K562 (cell line): ENCODE results near the gene EFHC1. TPM values are rescaled to one million over a fixed set of nuclear protein-coding genes. Genes with fewer than 3 reads are reported as not detected.

ENCODE experiments used
- KDM1A ChIP-seq, 2 experiments: fragments of 450-650 bp; IDR thresholded peaks; 2 replicates each; pipeline ENCODE4 v1.6.1; 2016; ENCODE audit warnings: mild to moderate bottlenecking in 2 of 2
- KDM4B ChIP-seq, 2 experiments: fragments of 450-650 bp in 1 of 2; sonication (generic) in 1 of 2; IDR thresholded peaks; 2 replicates each; pipeline ENCODE4 v1.6.1; 2016 to 2017; ENCODE audit warnings: borderline replicate concordance in 2 of 2, antibody characterized with exemption in 1 of 2, low read depth in 1 of 2, mild to moderate bottlenecking in 1 of 2
- MTA3 ChIP-seq: fragments of 450-650 bp; formaldehyde crosslinking; IDR thresholded peaks from 2 replicates; pipeline ENCODE4 v1.6.1; 2017; ENCODE audit warnings: mild to moderate bottlenecking, borderline replicate concordance
- NFE2L1 ChIP-seq: fragments of 450-650 bp; IDR thresholded peaks from 2 replicates; pipeline ENCODE4 v1.6.1; 2016; ENCODE audit warnings: missing genetic modification characterization, low read depth, mild to moderate bottlenecking, missing compliant biosample characterization, moderate library complexity, borderline replicate concordance
- SMAD2 ChIP-seq: fragments of 150-350 bp; IDR thresholded peaks from 2 replicates; pipeline ENCODE4 v1.6.1; 2014; ENCODE audit warnings: low read depth, mild to moderate bottlenecking, low read length
- SP1 ChIP-seq: sonication (generic); formaldehyde crosslinking; IDR thresholded peaks from 2 replicates; pipeline ENCODE4 v1.8.1; 2022; ENCODE audit warnings: mild to moderate bottlenecking, missing genetic modification reagents
- TAF7 ChIP-seq: fragments of 450-650 bp; IDR thresholded peaks from 2 replicates; pipeline ENCODE4 v1.6.1; 2016; ENCODE audit warnings: missing genetic modification characterization, missing compliant biosample characterization
- TBL1XR1 ChIP-seq, 2 experiments: IDR thresholded peaks; 2 replicates each; pipeline ENCODE4 v1.6.1; 2012; ENCODE audit warnings: improper control_type of control experiment in 2 of 2, low read length in 2 of 2, mild to moderate bottlenecking in 1 of 2
- TOE1 ChIP-seq, 2 experiments: fragments of 450-650 bp in 1 of 2; sonication (generic) in 1 of 2; formaldehyde crosslinking in 1 of 2; IDR thresholded peaks; 2 replicates each; pipeline versions ENCODE4 v1.7.1 to v1.8.0; 2016 to 2022; ENCODE audit warnings: borderline replicate concordance in 2 of 2, mild to moderate bottlenecking in 2 of 2, antibody characterized with exemption in 1 of 2, inconsistent platforms in 1 of 2, low read depth in 1 of 2, missing genetic modification reagents in 1 of 2, moderate library complexity in 1 of 2
- ZC3H8 ChIP-seq: fragments of 450-650 bp; IDR thresholded peaks from 2 replicates; pipeline ENCODE4 v1.6.1; 2017
- ZNF232 ChIP-seq: sonication (generic); formaldehyde crosslinking; IDR thresholded peaks from 2 replicates; pipeline ENCODE4 v1.8.0; 2022; ENCODE audit warnings: mild to moderate bottlenecking, missing genetic modification reagents
- ZNF354B ChIP-seq: fragments of 250-450 bp; sonication (Bioruptor Pico); IDR thresholded peaks from 2 replicates; pipeline ENCODE4 v1.4.0; 2020
- ZNF644 ChIP-seq: fragments of 200-800 bp; sonication (Bioruptor generic); IDR thresholded peaks from 2 replicates; pipeline ENCODE4 v1.6.1; 2016; ENCODE audit warnings: low read depth, missing genetic modification characterization, missing compliant biosample characterization
- ZNF696 ChIP-seq: fragments of 250-450 bp; sonication (Bioruptor Pico); conservative IDR thresholded peaks from 2 replicates; pipeline ENCODE4 v1.4.0; 2020; ENCODE audit warnings: mild to moderate bottlenecking, moderate library complexity
- polyA plus RNA-seq, 8 experiments: library from polyadenylated mRNA; depleted of rRNA in 4 of 8; stranded (reverse) in 5 of 8; unstranded in 3 of 8; fragments of >200 nt; fragmentation: Nextera tagmentation in 2 of 8; fragmentation: Illumina TruSeq in 1 of 8; extraction: Ambion mirVana in 2 of 8; extraction: Trizol in 1 of 8; gene quantifications; 2 replicates each; pipeline versions ENCODE4 v1.2.1 to v1.2.3, GENCODE V29; 2011 to 2014; ENCODE audit warnings: inconsistent platforms in 1 of 8, missing spikeins in 1 of 8
- total RNA-seq, 7 experiments: library from RNA; depleted of rRNA in 6 of 7; stranded (reverse); fragments of >200 nt in 6 of 7; fragmentation: Illumina TruSeq in 2 of 7; extraction: Trizol in 2 of 7; gene quantifications; 2 replicates each; pipeline versions ENCODE4 v1.2.1 to v1.2.3, GENCODE V29; 2011 to 2021; ENCODE audit warnings: low replicate concordance in 1 of 7
- TF ChIP-seq, protein P1 (sequence below): fragments of 450-650 bp; IDR thresholded peaks from 2 replicates; pipeline ENCODE4 v1.6.1; 2018; ENCODE audit not compliant: partially characterized antibody
- TF ChIP-seq, protein P2 (sequence below), 2 experiments: fragments of 450-650 bp; IDR thresholded peaks; 2 replicates each; pipeline ENCODE4 v1.6.1; 2016
- TF ChIP-seq, protein P3 (sequence below): fragments of 250-450 bp; sonication (Bioruptor Pico); IDR thresholded peaks from 2 replicates; pipeline ENCODE4 v1.5.0; 2020; ENCODE audit warnings: mild to moderate bottlenecking
- TF ChIP-seq, protein P4 (sequence below): fragments of 250-450 bp; sonication (Bioruptor Pico); IDR thresholded peaks from 2 replicates; pipeline ENCODE4 v1.4.0; 2020; ENCODE audit warnings: mild to moderate bottlenecking, moderate library complexity

Gene EFHC1
- total and polyA plus RNA-seq, 9 of the 15 experiments (the other 6 are each of a cell fraction or from before 2014, with no cell fraction given): 9.5 to 31.0 (median 14.9) TPM

DNA sequence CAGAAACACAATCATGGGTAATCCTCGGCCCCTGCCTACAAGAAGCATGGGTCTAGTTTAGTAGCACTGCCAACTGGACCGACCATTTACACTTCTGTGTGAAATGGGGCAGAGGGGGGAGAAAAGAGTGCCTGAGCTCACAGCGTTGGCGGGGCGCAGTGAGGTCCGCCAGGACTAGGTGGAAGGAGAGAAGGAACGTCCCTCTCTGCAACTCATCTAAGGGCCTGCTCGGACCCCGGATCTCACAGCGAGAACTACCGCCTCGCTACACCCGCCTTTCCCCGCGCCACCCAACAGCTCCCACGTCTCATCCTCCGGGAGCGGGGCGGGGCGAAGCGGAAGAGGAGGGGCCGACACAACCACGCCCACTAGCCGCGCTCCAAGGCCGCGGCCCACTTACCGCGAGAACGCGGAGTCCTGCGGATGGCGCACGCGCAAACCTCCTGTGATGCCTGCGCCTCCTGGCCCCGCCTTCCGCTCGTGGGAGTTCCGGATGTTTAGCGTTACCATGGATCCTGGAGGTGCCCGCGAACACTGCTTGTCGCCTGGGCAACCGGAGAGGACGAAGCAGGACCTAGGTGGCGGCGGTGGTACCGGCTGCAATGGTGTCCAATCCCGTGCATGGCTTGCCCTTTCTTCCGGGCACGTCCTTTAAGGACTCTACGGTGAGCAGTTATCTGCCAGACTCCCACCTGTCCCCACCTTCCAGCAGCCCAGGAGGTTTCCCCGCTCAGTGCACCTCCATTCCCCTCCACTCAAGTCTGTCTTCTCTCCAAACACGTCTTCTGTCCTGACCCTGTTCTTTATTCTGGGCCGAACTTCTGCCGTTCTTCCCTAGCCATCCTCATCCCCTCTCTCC lies at the start of gene EFHC1 (continued):
- TF ChIP-seq, protein P1, sequence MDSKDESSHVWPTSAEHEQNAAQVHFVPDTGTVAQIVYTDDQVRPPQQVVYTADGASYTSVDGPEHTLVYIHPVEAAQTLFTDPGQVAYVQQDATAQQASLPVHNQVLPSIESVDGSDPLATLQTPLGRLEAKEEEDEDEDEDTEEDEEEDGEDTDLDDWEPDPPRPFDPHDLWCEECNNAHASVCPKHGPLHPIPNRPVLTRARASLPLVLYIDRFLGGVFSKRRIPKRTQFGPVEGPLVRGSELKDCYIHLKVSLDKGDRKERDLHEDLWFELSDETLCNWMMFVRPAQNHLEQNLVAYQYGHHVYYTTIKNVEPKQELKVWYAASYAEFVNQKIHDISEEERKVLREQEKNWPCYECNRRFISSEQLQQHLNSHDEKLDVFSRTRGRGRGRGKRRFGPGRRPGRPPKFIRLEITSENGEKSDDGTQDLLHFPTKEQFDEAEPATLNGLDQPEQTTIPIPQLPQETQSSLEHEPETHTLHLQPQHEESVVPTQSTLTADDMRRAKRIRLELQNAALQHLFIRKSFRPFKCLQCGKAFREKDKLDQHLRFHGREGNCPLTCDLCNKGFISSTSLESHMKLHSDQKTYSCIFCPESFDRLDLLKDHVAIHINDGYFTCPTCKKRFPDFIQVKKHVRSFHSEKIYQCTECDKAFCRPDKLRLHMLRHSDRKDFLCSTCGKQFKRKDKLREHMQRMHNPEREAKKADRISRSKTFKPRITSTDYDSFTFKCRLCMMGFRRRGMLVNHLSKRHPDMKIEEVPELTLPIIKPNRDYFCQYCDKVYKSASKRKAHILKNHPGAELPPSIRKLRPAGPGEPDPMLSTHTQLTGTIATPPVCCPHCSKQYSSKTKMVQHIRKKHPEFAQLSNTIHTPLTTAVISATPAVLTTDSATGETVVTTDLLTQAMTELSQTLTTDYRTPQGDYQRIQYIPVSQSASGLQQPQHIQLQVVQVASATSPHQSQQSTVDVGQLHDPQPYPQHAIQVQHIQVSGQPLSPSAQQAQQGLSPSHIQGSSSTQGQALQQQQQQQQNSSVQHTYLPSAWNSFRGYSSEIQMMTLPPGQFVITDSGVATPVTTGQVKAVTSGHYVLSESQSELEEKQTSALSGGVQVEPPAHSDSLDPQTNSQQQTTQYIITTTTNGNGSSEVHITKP: peak; percentile 5
- TF ChIP-seq ZC3H8 (no peak), ZNF354B (CRISPR knock-in tag) (no peak), ZNF696 (CRISPR knock-in tag) (no peak), TAF7 (tag) (0 out of 2 replicates have a peak, but pooled peaks have one; percentile 38), SMAD2 (no peak), NFE2L1 (tag) (no peak), SP1 (peak; percentile 94), KDM1A (IDR thresholded peaks at IDR 0.05) (no peak; a peak in 1 of 4 replicates), ZNF644 (tag) (no peak), MTA3 (no peak), KDM4B (IDR thresholded peaks at IDR 0.05; ENCODE audit: borderline replicate concordance in 2 of 2, low read depth in 1 of 2) (0 out of 4 replicates have a peak, but pooled peaks of 1 of the 2 experiments have one; percentile 34), ZNF232 (CRISPR knock-in tag) (no peak), TBL1XR1 (IDR thresholded peaks at IDR 0.05; ENCODE audit: low read length in 2 of 2) (no peak), TOE1 (IDR thresholded peaks at IDR 0.05; ENCODE audit: borderline replicate concordance) (no peak; the same call in 1 of the 2 replicates), TOE1 (CRISPR knock-in tag; IDR thresholded peaks at IDR 0.05; ENCODE audit: borderline replicate concordance, low read depth) (no peak)
- TF ChIP-seq, protein P2, sequence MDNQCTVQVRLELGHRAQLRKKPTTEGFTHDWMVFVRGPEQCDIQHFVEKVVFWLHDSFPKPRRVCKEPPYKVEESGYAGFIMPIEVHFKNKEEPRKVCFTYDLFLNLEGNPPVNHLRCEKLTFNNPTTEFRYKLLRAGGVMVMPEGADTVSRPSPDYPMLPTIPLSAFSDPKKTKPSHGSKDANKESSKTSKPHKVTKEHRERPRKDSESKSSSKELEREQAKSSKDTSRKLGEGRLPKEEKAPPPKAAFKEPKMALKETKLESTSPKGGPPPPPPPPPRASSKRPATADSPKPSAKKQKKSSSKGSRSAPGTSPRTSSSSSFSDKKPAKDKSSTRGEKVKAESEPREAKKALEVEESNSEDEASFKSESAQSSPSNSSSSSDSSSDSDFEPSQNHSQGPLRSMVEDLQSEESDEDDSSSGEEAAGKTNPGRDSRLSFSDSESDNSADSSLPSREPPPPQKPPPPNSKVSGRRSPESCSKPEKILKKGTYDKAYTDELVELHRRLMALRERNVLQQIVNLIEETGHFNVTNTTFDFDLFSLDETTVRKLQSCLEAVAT (IDR thresholded peaks at IDR 0.05): 0 out of 4 replicates have a peak, but pooled peaks of 1 of the 2 experiments have one; percentile 7
- TF ChIP-seq, protein P3, sequence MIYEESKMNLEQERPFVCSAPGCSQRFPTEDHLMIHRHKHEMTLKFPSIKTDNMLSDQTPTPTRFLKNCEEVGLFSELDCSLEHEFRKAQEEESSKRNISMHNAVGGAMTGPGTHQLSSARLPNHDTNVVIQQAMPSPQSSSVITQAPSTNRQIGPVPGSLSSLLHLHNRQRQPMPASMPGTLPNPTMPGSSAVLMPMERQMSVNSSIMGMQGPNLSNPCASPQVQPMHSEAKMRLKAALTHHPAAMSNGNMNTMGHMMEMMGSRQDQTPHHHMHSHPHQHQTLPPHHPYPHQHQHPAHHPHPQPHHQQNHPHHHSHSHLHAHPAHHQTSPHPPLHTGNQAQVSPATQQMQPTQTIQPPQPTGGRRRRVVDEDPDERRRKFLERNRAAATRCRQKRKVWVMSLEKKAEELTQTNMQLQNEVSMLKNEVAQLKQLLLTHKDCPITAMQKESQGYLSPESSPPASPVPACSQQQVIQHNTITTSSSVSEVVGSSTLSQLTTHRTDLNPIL: no peak
- TF ChIP-seq, protein P4, sequence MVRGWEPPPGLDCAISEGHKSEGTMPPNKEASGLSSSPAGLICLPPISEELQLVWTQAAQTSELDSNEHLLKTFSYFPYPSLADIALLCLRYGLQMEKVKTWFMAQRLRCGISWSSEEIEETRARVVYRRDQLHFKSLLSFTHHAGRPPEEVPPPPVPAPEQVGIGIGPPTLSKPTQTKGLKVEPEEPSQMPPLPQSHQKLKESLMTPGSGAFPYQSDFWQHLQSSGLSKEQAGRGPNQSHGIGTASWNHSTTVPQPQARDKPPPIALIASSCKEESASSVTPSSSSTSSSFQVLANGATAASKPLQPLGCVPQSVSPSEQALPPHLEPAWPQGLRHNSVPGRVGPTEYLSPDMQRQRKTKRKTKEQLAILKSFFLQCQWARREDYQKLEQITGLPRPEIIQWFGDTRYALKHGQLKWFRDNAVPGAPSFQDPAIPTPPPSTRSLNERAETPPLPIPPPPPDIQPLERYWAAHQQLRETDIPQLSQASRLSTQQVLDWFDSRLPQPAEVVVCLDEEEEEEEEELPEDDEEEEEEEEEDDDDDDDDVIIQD: no peak
